Measurements from ENCODE around the gene MISP3.
A peak's percentile ranks its signal among the peaks of the same experiment; 100 is the strongest.

MISP3 gene

DNA sequence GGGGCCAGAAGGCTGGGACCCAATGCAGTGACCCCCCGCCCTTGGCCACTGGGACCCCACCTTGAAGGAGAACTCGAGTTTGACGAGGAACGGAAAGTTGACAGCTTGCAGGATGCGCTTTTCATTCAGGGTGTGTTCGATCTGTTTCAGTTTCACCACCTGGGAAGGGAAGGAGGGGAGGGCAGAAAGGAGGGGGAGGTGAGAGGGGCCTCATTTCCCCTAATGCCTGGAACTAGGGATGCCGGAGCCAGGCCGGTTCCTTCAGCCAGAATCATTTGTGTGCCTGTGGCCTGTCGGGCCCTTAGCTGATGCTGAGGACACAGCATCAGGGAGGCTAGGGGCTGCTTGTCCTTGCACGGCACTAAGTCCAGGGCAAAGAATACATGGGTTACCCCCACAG is 30.2 kb downstream of the MISP3 start:
- DNase-seq (ENCODE audit: low read depth in 2 of 2), result no peak

DNA sequence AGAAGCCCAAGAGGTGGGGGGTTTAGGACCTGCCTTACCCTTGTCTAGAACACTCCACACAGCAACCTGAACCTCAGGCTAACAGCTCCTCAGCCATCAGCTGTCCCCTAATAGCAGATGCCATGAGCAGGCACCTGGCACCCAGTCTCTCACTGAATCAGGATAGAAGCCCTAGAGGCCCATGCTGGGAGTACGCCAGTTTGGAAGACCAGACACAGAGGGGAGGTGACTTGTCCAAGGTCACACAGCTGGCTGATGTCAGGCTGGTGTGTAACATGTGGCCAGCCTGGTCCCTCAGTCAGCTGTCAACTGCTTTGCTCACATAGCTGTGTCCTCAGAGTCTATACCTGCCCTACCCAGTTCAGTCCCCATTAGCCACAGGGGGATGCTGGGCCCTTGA is 30.7 kb downstream of the MISP3 start:
- no peak for DNase-seq (ENCODE audit: low read depth in 2 of 2)

- no peak for DNase-seq (ENCODE audit: low read depth in 2 of 2)
Measured at GRCh38 chr19:14105680-14106079, 33.1 kb downstream of the MISP3 start.

- no peak for DNase-seq (ENCODE audit: low read depth in 2 of 2)
Measured at GRCh38 chr19:14106840-14107239, 34.3 kb downstream of the MISP3 start.

DNA sequence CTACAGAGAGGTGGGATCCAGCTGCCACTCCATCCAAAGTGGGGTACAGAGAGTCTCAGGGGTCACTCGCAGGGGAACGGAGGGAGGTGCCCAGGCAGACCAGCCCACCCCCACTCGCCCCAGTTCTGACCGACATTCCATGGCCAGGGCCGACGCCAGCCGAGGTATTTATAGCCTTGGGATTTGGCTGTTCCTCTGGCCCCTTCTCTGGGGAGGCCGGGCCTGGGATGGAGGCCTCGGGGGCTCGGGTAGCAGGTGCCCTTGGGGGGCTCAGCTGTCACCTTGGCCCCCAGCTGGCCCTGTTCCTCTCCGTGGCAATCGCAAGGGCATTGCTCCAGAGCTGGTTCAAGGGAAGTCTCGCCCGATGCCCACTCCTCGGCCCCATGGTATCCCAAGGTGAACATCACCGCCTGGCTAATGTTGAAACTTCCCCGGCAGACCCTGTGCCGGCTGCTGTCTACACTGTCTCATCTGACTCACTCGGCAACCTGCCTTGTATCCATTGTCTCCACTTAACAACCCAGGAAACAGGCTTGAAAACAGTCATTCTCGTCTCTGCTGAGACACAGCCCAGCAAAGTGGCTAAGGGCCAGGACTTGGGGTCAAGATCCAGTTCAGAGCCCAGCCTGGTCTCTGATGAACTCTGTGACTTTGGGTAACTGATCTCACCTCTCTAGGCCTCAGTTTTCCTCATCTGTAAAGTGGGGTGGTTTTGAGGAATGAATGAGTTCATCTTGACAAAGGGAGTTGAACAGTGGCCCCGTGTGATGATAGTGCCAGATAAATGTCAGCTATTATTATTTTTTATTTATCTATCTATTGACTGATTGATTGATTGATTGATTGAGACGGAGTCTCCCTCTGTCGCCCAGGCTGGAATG is 35.2 kb downstream of the MISP3 start:
- no peak for DNase-seq (ENCODE audit: low read depth in 2 of 2)

- no peak for DNase-seq (ENCODE audit: low read depth in 2 of 2)
Measured at GRCh38 chr19:14110650-14111049, 38.1 kb downstream of the MISP3 start.

DNA sequence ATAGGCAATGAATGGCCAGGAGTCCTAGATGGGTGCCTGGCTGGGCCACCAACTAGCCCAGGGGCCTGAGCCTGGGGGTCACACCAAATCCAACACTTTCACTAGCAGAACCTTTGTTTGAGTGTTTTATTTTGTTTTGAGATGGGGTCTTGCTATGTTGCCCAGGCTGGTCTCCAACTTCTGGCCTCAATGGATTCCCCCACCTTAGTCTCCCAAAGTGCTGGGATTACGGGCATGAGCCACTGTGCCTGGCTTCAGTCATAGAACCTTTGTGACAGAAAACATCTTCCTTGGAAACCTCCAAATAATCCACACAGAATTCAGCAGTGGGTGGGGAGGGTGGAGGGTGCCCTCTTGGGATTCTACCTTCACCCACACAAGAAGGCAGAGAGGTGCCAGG is 38.9 kb downstream of the MISP3 start:
- DNase-seq (ENCODE audit: low read depth in 2 of 2), result no peak

GRCh38 chr19:14112051-14112808 is 39.6 kb downstream of the MISP3 start:
- DNase-seq (ENCODE audit: low read depth in 2 of 2), result no peak

GRCh38 chr19:14112809-14113385 is 40.3 kb downstream of the MISP3 start:
- DNase-seq (ENCODE audit: low read depth in 2 of 2), result no peak

- peak in 1 of 2 experiments; percentile 46 for DNase-seq (ENCODE audit: low read depth in 2 of 2)
Measured at GRCh38 chr19:14113762-14114414, 41.3 kb downstream of the MISP3 start.

DNA sequence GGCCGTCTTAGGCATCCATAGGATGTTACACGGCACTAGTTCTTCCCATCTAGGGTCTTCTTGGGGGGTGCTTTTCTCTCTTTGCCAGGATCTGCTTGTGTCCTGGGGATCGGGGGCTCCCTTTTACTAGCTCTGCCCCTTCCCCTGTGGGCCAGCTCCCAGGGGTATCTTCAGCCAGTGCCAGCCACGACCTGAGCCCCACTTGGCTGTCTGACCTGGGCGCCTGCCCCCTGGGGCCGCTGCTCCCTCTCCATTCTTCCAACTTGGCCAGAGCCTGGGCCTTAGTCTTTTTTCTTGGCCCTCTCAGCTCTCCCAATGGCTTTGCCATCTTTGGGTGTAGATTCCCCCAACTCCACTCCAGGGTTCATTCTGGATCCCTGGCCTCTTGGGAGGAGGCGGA is 41.9 kb downstream of the MISP3 start:
- DNase-seq (ENCODE audit: low read depth in 2 of 2), result no peak

DNA sequence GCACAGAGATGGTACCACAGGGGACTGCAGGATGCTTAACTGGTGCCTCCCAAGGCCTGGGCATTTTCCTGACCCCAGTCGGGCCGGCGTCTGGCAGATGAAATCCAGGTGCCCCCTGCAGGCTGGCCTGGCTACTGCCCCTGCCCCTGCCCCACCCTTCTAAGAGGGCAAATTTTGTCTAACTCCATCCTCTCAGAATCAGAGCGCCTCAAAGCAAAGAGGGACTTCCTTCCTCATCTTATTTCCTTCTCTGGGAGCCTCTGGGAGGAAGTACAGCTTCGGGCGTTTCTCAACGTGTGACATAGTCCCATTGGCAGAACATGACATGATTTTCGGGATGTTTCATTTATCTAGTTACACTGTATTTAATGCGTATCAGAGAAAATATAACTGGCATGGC is 42.3 kb downstream of the MISP3 start:
- peak in 1 of 2 experiments; percentile 22 for DNase-seq (ENCODE audit: low read depth in 2 of 2)

- no peak for DNase-seq (ENCODE audit: low read depth in 2 of 2)
Measured at GRCh38 chr19:14115756-14116155, 43.2 kb downstream of the MISP3 start.

- no peak for DNase-seq (ENCODE audit: low read depth in 2 of 2)
Measured at GRCh38 chr19:14116525-14116917, 43.9 kb downstream of the MISP3 start.

GRCh38 chr19:14116918-14117578 is 44.5 kb downstream of the MISP3 start:
- no peak for DNase-seq (ENCODE audit: low read depth in 2 of 2)

GRCh38 chr19:14117668-14118164 is 45.1 kb downstream of the MISP3 start, which contains the start of gene PRKACA:
Gene PRKACA, minus strand, starts transcription at chr19:14117762. Its CDS starts 215 bp downstream, at chr19:14117547.
- DNase-seq (ENCODE audit: low read depth in 2 of 2), result peak; percentile 95 to 97

DNA sequence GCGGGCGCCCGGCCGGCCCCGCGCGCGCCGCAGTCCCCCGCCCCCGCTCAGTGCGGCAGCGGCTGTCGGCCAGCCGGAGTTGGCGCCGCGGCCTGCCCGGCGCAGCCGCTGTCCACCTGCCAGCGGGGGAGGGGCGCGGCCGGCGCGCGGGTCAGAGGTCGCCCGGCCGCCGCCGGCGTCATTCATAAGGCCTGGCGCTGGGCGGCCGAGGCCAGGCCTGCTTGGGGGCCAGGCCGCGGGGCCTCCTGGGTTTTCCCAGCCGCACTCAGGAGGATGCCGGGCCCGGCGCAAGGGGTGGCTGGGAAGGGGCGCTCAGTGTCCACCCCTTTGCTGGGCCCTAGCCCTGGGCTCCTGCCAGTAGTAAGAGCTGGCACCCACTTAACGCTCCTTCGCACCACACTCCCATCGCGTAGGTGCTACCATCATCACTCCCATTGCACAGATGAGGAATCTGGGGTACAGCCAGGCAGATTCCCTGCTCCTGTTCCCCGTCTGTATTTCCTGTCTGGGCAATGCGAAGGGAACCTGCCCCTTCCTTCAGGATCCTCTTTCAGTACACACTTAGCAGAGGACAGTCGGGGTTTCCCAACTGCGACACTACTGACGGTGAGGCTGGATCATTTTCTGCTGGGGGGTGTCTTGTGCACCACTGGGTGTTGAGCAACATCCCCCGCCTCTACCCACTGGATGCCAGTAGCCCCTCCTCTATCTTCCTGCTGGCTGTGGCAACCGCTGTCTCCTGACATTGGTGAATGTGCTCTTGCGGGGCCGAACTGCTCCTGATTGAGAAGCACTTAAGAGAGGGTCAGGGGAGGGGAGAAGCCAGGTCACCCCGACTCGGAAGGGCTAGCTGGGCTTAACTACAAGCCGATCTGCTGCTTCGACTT is 45.8 kb downstream of the MISP3 start:
- no peak for DNase-seq (ENCODE audit: low read depth in 2 of 2)

DNA sequence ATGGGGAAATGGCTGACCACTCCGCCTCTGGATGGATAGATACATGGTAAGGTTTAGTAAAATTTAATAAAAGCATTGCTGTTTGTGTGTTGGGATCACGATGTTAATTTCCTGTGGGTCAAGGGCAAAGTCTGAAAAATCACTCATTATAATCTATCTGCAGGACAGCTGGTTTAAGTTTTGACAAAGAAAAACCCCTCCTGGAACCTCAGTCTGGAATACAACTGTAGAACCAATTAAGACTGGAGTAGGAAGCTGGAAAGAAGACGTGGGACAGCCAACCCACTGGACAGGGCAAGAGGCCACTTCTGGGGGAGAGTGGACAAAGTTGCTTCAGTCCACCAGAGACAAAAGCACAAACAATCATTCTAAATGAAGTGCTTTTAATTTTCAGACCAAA is 46.6 kb downstream of the MISP3 start:
- DNase-seq (ENCODE audit: low read depth in 2 of 2), result no peak

GRCh38 chr19:14119644-14120496 is 47.3 kb downstream of the MISP3 start:
- DNase-seq (ENCODE audit: low read depth in 2 of 2), result no peak

- DNase-seq (ENCODE audit: low read depth in 2 of 2), result no peak
Measured at GRCh38 chr19:14120497-14120780, 47.9 kb downstream of the MISP3 start.

Data from stimulated activated CD4-positive, alpha-beta T cell treated with anti-CD3 and anti-CD28 coated beads, Interleukin-12 subunit alpha, Interleukin-12 subunit beta, amount 100 ng/mL, for 24 hours (primary cell).